HEK293T (cell line): ENCODE data around the gene MAP3K20.

Experiments used
- CTCF ChIA-PET: fragments of 350-600 bp; formaldehyde crosslinking; extraction: SDS; loops from one replicate; lab custom pipeline; 2021; ENCODE audit warnings: antibody characterized with exemption, inconsistent platforms; lab: Yijun Ruan, JAX
- POLR2A ChIA-PET: fragments of 350-600 bp; formaldehyde crosslinking; extraction: SDS; loops from one replicate; lab custom pipeline; 2020; ENCODE audit warnings: antibody characterized with exemption, inconsistent platforms; lab: Yijun Ruan, JAX
- DNase-seq: peaks from one replicate; pipeline ENCODE4 v3.0.0; 2012; ENCODE audit warnings: mixed read lengths; ENCODE audit errors: extremely low spot score
- ARNT ChIP-seq: fragments of 450-650 bp; IDR thresholded peaks from 2 replicates; pipeline ENCODE4 v1.6.1; 2017; ENCODE audit warnings: mild to moderate bottlenecking
- BHLHE40 ChIP-seq: fragments of 450-650 bp; IDR thresholded peaks from 2 replicates; pipeline ENCODE4 v1.6.1; 2016; ENCODE audit warnings: mild to moderate bottlenecking, moderate library complexity, borderline replicate concordance
- CTBP1 ChIP-seq: fragments of 450-650 bp; IDR thresholded peaks from 2 replicates; pipeline ENCODE4 v1.6.1; 2016; ENCODE audit warnings: borderline replicate concordance
- ELF4 ChIP-seq: fragments of 450-650 bp; IDR thresholded peaks from 2 replicates; pipeline ENCODE4 v1.6.1; 2017; ENCODE audit warnings: antibody characterized with exemption
- FOXA1 ChIP-seq: fragments of 450-650 bp; IDR thresholded peaks from 2 replicates; pipeline ENCODE4 v1.6.1; 2016; ENCODE audit warnings: mild to moderate bottlenecking
- FOXK2 ChIP-seq: fragments of 450-650 bp; IDR thresholded peaks from 2 replicates; pipeline ENCODE4 v1.6.1; 2016; ENCODE audit warnings: mild to moderate bottlenecking
- FOXM1 ChIP-seq: fragments of 450-650 bp; IDR thresholded peaks from 2 replicates; pipeline ENCODE4 v1.6.1; 2017; ENCODE audit warnings: mild to moderate bottlenecking, borderline replicate concordance
- HDGF ChIP-seq: fragments of 450-650 bp; IDR thresholded peaks from 2 replicates; pipeline ENCODE4 v1.6.1; 2017; ENCODE audit warnings: antibody characterized with exemption, borderline replicate concordance
- L3MBTL2 ChIP-seq: fragments of 450-650 bp; conservative IDR thresholded peaks from 2 replicates; pipeline ENCODE4 v1.6.1; 2016; ENCODE audit warnings: mild to moderate bottlenecking
- LEF1 ChIP-seq: fragments of 450-650 bp; IDR thresholded peaks from 2 replicates; pipeline ENCODE4 v1.6.1; 2017; ENCODE audit warnings: mild to moderate bottlenecking, borderline replicate concordance
- NFRKB ChIP-seq: fragments of 450-650 bp; IDR thresholded peaks from 2 replicates; pipeline ENCODE4 v1.6.1; 2016; ENCODE audit warnings: mild to moderate bottlenecking, moderate library complexity
- SP1 ChIP-seq: fragments of 450-650 bp; IDR thresholded peaks from 2 replicates; pipeline ENCODE4 v1.6.1; 2017
- SUZ12 ChIP-seq: fragments of 450-650 bp; IDR thresholded peaks from 2 replicates; pipeline ENCODE4 v1.6.1; 2016; ENCODE audit warnings: mild to moderate bottlenecking
- TARDBP ChIP-seq: fragments of 450-650 bp; IDR thresholded peaks from 2 replicates; pipeline ENCODE4 v1.6.1; 2016
- ZNF384 ChIP-seq: fragments of 450-650 bp; IDR thresholded peaks from 2 replicates; pipeline ENCODE4 v1.6.1; 2016
- TF ChIP-seq, protein P1 (sequence below): fragments of 450-650 bp; IDR thresholded peaks from 2 replicates; pipeline ENCODE4 v1.6.1; 2016

Gene MAP3K20

DNA sequence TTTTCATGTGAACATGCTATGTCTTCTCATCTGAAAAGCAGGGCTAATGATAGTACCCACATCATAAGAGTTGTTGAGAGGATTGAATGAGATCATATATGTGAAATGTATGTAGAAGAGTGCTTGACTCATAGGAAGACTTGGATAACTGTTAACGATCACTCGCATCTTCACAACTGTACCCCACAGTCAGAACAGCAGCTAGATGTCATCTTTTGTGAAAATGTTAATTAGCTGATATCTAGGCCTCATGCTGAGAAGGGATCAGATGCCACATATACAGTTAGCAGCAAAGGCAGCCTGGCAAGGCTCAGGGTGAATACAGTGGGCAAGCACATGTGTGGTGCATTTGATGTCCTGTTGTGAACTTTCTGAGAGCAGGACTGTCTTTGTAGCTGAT, 24.2 kb downstream of the MAP3K20 start:
- TF ChIP-seq, protein P1, sequence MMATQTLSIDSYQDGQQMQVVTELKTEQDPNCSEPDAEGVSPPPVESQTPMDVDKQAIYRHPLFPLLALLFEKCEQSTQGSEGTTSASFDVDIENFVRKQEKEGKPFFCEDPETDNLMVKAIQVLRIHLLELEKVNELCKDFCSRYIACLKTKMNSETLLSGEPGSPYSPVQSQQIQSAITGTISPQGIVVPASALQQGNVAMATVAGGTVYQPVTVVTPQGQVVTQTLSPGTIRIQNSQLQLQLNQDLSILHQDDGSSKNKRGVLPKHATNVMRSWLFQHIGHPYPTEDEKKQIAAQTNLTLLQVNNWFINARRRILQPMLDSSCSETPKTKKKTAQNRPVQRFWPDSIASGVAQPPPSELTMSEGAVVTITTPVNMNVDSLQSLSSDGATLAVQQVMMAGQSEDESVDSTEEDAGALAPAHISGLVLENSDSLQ: no peak
- TF ChIP-seq SP1: no peak
- no peak for TF ChIP-seq FOXK2
- no peak for TF ChIP-seq HDGF
- no peak for TF ChIP-seq ZNF384
- no peak for TF ChIP-seq FOXA1
- TF ChIP-seq CTBP1: no peak
- TF ChIP-seq FOXM1: no peak
- TF ChIP-seq TARDBP: no peak
- TF ChIP-seq LEF1: no peak
- no peak for TF ChIP-seq SUZ12
- TF ChIP-seq L3MBTL2: no peak
- TF ChIP-seq BHLHE40: no peak
- TF ChIP-seq ELF4: no peak
- no peak for TF ChIP-seq NFRKB
- no peak for DNase-seq
- ChIA-PET POLR2A (no interaction called here), CTCF (no interaction called here)

DNA sequence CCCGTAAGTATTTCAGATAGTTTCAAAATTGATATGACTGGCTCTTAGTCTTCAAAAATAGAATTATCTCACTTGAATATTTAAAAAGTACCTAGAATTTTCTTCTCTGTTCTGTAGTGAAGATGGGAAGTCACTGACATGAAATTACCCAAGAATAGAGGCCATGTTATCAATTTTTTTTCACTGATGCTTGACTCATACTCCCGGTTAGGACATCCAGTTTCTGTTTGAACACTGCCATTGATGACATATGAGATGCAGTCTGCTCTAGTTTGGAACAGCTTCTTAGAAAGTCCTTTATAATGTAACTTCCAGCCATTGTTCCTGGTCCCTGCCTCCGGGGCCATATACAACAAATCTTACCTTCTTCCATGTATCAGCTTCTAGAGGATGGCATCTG, 26.0 kb downstream of the MAP3K20 start:
- no peak for DNase-seq
- TF ChIP-seq CTBP1 (no peak), FOXA1 (no peak)
- ChIA-PET CTCF (interaction anchor here (1.2 kb wide), 1 partner anchor 10 kb away, joined by 3 read pairs; no protein-coding TSS in a partner anchor), POLR2A (no interaction called here)

DNA sequence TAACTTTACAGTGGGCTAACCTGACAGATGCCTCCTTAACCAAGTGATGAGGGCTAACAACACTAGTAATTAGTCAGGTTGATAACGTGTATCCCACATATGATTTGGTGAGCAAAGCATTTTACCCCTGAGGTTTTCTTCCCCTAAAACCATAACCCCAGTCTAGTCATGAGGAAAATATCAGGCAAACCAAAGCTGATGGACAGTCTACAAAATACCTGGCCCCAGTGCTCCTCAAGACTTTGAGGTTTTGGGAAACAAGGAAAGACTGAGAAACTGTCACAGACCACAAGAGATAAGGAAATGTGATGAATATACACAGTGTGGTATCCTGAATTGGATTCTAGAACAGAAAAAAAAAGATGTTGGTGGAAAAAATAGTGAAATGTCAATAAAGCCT, 28.5 kb downstream of the MAP3K20 start:
- TF ChIP-seq HDGF (no peak), ARNT (no peak), FOXK2 (no peak), FOXA1 (no peak), TARDBP (no peak), CTBP1 (no peak)
- TF ChIP-seq, protein P1: no peak
- ChIA-PET POLR2A (no interaction called here), CTCF (no interaction called here)
- no peak for DNase-seq

DNA sequence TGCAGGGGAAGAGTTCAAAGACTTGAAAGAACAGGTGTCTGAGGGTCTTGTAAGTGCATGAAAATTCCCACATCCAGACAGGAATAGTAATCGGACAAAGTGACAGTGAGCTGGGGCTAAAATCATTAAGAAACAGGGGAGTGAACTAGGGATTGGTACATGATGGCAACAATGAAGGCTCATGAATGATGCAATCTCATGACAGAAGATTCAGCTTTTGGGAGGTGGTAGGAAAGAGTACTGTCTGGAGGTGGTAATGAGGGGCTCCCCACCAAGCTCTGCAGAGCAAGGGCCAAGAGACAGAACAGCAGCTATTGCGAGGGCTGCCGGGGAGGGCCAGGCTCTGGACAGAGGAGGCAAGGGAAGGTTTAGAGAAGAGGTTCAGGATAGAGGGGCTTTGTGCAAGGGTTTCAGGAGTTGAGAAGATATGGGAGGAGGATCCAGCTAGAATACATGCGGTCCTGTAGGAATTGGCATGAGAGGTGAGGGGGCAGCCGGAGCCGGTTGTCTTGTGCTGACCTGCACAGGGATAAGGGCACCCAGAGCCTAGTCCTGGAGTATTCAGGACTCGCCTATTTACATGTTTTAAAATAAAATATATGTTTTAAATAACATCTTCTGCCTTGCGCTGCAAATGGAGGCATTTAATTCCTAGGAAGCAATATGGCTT, 31.4 kb downstream of the MAP3K20 start:
- ChIA-PET CTCF (interaction anchor here (0.7 kb wide), 1 partner anchor 17 kb away, joined by 7 read pairs; no protein-coding TSS in a partner anchor), POLR2A (no interaction called here)
- DNase-seq: no peak
- TF ChIP-seq FOXK2: no peak
- no peak for TF ChIP-seq SUZ12
- TF ChIP-seq BHLHE40: no peak
- no peak for TF ChIP-seq CTBP1
- no peak for TF ChIP-seq SP1
- no peak for TF ChIP-seq HDGF

DNA sequence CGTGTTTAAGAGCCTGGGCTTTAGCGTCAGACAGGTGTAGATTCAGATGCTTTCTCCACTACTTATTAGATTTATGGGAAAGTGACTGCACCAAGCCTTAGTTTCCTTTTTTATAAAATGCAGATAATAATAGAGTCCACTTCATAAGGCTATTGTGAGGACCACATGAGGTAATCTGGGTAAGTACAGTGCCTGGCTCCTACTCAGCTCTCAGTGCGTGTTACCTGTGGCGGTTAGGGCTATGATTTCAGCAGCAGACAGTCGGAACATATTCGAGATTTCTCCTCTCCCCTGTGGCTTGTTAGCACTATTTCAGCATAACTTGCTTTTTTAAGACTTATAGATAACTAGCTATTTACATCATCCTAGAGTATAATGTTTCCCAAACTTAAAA, 32.0 kb downstream of the MAP3K20 start:
- ChIA-PET POLR2A (no interaction called here), CTCF (interaction anchor here (0.7 kb wide), 1 partner anchor 17 kb away, joined by 7 read pairs; no protein-coding TSS in a partner anchor)
- no peak for TF ChIP-seq SUZ12
- no peak for TF ChIP-seq HDGF
- no peak for TF ChIP-seq LEF1
- TF ChIP-seq, protein P1: no peak
- TF ChIP-seq SP1: no peak
- TF ChIP-seq BHLHE40: no peak
- no peak for TF ChIP-seq TARDBP
- no peak for TF ChIP-seq FOXA1
- TF ChIP-seq ARNT: no peak
- TF ChIP-seq ZNF384: no peak
- no peak for DNase-seq

DNA sequence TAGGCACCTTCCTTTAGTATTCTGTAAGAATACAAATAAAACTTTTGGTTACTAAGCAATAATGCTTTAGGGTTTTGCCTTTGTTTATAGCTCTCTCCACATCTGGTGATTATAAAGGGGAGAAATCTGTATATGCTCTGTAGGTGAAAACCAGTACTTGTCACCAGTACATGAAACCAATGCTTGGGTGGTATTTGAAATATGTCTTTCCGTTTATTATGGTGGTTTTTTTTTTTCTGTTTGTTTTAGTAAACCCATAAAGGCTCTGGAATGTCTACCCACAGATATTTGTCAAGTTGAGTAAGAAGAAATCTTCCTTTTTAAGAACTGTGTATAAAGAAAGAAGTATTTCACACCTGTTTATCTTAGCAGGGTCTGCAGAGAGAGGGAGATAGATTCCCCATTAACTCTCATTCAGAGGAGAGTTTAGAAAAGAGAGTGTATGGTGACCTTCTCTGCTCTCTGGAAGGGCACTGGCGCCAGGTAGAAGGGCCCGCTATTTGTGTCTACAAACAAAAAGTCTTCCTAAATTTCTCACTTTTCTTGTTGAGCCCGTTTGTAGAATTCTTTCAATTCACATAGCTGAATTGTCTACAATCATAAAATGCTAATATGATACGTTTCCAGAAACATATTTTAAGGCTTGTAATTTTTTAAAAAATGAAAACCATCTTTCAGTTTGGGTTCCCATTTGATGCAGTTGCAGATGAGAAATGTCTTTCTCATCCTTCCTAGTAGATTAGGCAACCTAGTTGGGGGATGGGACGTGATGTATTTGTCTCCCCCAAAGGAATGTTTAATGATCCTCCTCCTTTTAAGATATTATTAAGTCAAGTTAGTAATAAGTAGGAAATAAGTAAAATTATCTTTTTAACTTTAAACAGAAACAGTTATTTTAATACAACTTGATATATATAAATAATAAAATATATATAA, 33.9 kb downstream of the MAP3K20 start:
- ChIA-PET CTCF (no interaction called here), POLR2A (no interaction called here)
- TF ChIP-seq ZNF384 (no peak), BHLHE40 (no peak), NFRKB (no peak), FOXK2 (no peak), FOXM1 (no peak), SUZ12 (no peak), LEF1 (no peak), FOXA1 (no peak), SP1 (no peak), L3MBTL2 (no peak), TARDBP (no peak), CTBP1 (no peak), ARNT (no peak), ELF4 (no peak), HDGF (no peak)
- TF ChIP-seq, protein P1: no peak
- no peak for DNase-seq
